ENCODE data around the gene PAX8.

Gene PAX8

DNA sequence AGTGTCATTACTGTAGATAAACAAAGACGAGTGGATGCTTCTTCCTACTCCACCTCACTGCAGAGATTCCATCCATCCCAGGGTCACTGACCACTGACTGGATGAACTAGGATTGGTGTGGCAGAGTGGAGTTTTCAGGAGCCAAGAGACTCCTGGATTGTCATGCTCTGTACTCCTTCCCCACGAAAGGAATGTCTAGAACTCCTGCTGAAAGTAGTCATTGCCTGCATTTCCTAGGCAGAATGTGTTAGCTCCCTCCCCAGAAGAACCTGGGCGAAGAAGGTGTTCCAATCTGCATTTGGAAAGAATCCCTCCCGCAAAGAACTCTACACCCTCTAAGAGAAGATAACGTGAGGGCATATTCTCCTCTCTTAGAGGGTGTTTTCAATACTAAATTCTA is 6.2 kb downstream of the PAX8 start:
- intact Hi-C loops (cut with DNase I): no loop called here
- DNase-seq: no peak

DNA sequence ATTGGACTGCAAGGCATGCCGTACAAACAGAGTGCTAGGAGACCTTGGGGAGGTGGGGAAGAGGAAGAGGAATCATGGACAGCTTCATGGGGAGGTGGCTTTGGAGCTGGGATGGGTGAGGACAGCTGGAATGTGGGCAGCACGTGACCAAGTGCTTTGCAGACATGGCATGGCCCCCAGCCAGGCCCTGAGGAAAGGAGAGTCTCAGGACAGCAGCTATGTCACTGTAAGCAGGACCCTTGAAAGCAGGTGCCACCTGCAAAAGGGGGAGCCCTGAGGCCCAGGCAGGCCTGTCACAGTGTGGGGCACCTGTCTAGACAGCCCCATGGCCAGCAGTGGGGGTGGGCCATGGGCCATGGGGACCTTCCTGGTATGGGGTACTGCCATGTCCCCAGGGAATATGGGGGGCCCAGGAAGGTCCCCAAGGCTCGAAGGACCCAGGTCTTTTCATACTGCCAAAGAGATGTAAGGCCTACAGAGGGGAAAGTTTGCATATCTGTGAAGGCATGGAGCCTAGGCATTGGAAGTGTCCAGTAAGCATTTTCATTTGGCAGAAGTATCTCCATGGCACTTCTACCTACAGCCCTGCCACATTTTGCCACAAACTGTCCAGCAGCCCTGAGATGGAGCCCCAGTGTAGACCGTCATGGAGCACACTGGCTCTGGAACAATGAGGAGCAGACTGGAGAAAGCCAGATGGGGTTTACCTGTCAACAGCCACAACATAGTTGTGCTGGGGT is 9.9 kb downstream of the PAX8 start:
- DNase-seq: no peak
- intact Hi-C loops (cut with DNase I): no loop called here

DNA sequence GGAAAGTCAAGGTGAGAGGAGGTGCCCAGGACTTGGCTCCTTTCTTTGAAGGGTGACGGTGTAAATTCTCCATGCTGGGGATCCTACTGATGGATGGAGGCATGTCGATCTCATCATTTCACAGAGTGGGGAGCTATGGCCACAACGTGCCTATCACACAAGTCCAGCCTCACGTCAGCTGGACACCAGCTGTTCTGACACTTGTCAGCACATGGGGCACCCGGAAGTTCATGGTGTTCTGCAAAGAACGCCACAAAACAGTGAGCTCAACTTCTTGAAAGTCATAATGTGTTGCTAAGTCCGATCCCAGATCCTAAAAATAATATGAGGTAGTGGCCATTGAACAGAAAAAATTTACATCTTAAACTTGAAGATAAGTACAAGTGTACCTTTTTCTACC is 12.3 kb downstream of the PAX8 start:
- intact Hi-C loops (cut with DNase I): no loop called here
- DNase-seq: no peak

DNA sequence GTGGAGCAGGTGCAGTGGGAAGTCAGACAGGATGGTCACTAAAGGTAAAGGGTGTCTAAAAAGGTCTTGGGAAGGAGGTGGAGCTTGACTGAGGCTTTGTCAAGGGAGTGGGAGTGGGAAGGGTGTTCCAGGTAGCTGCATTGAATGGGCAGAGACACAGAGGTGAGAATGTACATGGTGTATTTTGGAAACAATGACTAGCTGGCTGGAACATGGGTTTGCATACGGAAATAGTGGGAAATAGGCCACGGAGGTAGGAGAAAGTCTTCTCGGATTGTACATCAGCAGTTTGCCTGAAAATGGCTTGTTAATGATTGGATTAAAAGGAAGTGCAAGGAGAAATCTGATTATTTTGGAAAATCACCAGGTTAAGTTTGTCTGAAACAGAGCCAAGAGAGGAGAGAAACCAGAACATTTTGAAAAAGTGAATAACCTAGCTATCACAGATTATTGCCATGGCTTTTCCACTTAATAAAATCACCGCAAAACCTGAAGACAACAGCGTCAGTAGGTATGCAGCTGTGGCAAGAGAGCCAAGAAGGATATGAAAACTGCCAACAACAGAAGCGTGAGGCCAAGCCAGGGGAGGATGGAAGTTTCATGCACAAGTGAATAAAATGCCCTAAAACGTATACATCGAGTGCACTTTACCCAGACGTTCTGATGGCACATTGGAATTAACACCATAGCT is 13.9 kb downstream of the PAX8 start:
- DNase-seq: no peak
- intact Hi-C loops (cut with DNase I): no loop called here

DNA sequence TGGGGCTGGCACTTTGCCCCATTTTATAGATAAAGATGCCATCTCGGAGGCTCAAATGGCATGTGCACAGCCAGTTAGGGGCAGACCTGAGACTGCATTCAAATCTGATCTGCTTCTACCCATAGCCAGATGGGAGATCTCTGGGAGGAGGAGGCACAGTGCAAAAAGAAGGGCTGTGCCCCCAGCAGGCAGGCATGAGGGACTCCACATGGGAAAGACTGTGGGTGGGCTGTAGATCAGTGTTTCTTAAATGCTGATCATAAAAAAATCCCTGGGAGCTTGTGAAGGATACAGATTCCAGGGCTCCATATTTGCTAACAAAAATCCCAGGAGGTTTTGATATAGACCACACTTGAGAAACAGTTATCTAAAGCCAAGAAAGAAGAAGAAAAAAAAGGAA is 15.2 kb downstream of the PAX8 start:
- intact Hi-C loops (cut with DNase I): no loop called here
- no peak for DNase-seq

DNA sequence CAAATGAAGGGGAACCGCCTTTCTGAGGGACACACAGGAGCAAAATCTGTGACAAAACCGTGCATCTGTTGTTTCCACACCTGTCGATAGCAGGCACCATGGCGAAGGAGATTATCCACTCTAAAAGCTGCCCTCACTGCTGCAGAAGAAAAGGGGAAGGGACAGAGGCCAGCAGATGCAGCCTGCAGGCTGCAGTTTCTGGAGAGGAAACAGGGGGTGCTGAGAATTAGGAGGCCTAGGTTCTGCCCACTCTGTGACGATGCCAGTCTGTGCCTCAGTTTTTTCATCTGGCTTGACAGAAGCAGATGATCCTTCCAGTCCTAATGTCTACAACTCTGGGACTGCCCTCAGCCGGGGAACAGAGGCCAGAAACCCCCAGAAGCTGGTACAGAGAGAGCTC is 17.7 kb downstream of the PAX8 start:
- intact Hi-C loops (cut with DNase I): no loop called here
- DNase-seq: no peak

DNA sequence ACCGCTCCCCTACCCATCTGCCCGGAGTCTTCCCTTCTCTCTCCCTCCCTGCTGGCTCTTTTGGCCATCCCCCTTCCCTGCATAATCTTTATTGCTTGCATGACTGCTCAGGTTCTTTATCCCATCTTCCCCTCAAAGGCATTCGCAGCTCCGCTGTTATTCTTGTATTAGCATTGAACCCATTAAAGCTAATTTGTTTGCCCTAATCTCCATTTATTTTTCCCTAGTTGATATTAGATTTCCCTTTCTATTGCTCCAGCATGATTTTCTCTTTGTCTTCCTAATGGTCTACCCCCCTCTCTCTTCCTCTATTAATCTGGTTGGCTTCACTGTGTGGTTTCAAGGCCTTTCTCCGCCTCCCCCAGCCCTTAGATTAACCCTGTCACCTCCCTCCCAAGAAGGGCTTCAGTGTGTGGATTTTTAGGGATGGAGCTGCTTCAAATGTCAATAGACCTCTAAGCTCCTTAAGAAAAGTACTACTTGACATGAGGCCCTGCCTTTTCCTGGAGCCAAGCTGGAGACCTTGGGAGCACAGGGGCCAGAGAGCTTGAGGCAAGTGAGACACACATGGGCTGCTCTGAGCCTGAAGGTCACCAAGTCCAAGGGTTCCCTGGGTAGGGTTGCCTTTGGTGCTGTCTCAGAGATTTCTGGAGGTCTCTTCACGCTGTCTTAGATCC is 20.1 kb downstream of the PAX8 start:
- intact Hi-C loops (cut with DNase I): no loop called here
- DNase-seq: no peak

DNA sequence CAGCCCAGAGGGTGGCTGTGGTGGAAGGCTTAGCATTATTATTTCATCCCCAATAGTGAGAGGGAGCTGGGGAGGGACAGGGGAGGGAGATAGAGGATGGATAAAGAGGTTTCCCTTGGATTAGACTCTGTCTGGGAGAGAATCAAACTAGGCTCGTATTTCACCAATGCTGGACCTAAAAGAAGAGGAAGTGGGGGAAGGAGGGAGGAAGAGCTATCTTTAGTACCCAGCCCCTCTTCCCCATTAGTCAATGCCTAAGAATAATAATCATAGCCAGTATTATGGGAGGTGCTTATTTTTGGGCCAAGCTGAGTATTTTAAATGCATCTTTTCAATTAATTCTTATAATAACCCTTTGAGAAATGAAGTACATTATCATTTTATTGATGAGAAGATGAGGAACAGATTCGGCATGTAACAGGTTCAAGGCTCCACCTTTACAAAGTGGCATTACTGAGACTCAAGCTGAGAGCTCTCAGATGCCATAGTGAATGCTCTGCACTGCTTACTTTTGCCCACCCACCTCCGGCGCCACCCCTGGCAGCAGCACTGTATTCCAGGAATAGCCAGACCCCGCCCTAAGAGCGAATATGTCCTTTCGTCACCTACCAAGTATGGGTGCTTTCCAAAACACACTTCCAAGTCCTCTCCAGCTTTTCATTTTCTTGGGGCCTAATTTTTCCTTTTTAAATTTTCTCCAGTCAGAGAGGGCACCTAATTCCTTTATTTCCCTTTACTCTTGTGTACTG is 21.0 kb downstream of the PAX8 start:
- intact Hi-C loops (cut with DNase I): no loop called here
- no peak for DNase-seq

DNA sequence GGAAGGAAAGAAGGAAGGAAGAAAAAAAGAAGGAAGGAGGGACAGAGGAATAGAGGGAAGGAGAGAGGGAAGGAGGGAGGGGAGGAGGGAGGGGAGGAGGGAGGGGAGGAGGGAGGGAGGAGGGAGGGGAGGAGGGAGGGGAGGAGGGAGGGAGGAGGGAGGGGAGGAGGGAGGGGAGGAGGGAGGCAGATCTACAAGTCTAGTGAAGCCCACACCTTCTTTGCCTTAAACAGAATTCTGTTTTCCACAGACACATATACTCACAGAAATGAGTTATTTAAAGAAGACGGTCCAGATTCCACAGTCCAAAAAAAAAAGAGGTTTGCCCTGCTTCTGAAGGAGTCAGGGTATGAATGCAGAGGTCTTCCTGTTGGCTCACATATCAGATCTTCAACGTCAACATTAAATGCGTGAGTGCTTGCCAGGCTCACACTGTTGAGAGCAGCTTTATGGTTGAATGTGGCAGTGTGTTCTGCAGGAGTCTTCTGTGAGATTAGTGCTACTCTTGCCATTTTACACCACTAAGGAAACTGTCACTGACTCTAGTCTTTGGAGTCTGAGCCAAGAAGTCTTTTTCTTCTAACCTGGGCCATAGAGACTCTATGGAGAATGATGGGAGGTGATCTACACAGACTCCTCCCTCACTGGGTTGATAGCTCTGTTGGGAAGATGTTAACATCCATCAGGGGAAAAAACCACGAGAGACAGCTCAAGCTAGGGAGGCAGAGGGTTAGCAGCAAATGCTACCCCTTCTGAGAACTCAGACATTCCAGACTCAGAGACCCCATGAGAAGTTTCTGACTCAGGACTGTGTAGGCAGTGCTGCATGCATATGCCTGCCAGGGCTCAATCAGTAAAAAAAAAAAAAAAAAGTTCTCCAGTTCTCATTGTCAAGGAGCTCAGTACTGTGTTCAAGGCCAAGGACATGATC is 23.3 kb downstream of the PAX8 start:
- intact Hi-C loops (cut with DNase I): no loop called here

DNA sequence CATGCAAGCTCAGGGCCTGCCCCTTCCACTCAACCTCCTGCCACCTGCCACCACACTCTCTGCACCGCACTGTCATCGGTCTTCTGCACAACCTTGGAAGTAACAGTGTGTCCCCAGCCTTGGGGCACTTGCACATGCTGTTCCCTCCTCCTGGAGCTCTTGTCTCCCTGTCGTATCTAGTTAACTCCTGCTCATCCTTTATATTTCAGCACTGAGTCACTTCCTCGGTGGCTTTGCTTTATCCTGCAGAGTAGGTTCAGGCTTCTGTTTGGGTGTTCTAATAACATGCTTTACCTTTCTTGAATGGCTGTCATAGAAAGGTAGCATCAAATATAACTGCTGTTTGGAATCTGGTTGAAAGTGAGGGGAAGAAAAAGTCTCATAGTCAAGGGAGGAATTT is 25.3 kb downstream of the PAX8 start:
- DNase-seq: no peak
- intact Hi-C loops (cut with DNase I): no loop called here

More for the DNA sequence above, 23.3 kb downstream of the PAX8 start:
- DNase-seq: no peak

DNA sequence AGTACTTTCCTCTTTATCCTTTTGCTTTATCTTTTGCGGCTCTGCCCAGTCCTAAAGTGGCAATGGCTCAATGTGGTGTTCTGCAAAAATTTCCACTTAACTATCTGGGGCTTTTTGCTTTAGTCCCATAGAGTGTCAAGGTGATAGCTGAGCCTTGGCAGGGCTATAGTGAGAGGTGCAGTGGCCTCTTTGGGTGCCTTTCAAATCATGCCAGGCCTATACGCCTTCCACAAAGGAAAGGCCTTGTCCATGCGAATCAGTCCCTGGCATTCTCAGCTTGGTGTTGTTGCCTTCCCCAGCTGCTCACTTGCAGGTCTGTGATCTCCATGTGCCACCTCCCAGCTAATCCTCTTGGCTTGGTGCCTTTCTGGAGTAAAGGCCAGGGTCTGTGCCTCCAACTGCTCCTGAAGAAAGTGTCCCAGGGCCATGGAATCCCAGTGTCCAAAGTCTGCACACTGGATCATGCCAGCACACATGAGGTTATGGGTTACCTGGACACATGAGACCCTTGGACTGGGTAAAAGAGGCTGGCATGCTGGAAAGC is 26.6 kb downstream of the PAX8 start:
- intact Hi-C loops (cut with DNase I): no loop called here
- DNase-seq: no peak

DNA sequence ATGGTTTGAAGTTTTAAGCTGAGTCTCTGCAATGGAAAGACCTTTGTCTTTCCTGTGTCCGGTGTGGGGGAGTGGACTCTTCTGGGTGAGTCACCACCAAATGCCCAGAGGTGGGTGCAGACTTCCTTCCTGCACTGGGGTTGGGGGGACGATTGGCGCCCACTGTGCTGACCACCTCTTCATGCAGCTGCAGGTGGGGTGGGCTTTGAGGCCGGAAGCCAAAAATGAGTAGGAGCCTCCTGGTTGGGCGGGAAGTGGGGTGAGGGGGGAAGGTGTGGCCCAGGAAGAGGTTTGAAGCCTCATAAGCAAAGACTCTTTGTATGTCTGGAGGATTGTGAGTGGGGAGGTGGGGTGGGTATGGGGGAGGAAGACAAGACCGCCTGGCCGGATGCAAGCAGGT is 27.6 kb downstream of the PAX8 start:
- DNase-seq: no peak
- intact Hi-C loops (cut with DNase I): no loop called here

DNA sequence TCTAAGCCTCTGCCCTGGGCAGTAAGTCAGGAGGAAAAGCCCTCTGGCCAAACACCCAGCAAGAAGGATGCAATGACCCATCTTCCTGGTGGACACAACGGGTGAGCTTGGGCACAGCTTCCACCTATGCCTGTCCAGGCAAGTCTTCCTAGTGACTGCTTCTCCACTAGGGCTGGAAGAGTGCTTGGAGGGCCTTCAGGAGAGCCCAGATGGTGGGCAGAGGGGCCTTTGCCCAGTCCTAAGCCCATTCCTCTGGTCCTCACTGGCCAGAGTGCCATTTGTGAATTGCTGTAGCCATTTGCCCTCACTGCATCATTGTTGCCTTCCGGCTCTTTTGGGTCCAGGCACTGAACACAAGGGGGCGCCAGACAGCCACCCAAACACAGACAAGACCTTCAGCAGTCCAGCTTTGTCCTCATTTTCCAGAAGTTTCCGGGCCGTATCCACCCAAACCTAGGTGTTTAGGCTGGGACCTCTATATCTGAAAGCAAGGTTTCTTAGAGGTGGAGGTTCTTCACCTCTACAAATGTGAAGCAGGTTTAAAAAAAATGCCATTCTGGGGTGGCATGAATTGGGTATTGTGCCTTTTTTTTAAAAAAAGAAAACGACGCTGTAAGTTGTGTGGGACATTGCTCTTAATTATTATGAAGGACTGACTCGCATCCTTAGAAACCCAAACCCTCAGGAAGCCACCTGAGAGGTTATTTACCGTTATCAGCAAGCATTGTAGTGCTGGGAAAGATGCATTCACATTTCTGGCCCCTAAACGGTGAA is 29.5 kb downstream of the PAX8 start:
- intact Hi-C loops (cut with DNase I): loop anchor here (2.0 to 5.0 kb wide), 2 partner anchors 47 to 122 kb away; no protein-coding TSS in a partner anchor
- DNase-seq: peak in 9 of 10 donors; percentile 58 to 96 (median 75)

DNA sequence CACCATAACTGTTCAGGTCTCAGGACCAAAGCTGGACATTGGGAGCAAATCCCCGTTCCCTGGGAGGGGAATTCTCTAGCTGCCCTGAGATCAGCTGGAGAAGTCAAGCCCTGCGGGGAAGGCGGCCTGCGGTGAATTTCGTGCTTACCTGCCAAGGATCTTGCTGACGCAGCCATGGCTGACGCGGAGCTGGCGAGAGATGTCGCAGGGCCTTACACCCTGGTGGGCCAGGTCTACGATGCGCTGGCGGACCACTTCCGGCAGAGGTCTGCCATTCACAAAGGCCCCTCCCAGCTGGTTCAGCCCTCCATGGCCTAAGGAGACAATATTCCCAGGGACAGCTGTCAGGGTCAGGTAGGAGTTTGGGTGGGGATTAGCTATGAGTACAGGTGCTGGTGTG is 32.1 kb downstream of the PAX8 start:
- intact Hi-C loops (cut with DNase I): loop anchor here (5.0 kb wide), 1 partner anchor 44 kb away; no protein-coding TSS in a partner anchor
- DNase-seq: no peak

DNA sequence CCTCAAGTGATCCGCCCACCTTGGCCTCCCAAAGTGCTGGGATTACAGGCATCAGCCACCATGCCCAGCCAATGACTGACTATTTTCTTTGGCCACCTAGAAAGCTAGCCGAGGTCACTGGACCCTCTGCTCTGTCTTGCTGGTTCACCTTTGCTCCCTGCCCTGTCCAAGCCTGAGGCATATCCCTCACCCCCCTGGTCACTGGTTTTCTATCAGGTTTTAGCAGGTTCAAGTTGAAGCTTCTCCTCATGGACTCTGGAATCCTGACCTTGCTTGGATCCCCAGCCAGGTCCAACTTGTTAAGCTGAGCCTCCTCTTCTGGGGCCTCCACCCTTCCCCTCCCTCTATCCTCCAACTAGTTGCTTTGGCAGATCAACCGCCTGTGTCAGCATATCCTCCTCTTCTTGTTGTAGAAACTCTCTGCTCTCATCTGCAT is 33.4 kb downstream of the PAX8 start:
- DNase-seq: no peak
- intact Hi-C loops (cut with DNase I): loop anchor here (5.0 kb wide), 1 partner anchor 43 kb away; no protein-coding TSS in a partner anchor

DNA sequence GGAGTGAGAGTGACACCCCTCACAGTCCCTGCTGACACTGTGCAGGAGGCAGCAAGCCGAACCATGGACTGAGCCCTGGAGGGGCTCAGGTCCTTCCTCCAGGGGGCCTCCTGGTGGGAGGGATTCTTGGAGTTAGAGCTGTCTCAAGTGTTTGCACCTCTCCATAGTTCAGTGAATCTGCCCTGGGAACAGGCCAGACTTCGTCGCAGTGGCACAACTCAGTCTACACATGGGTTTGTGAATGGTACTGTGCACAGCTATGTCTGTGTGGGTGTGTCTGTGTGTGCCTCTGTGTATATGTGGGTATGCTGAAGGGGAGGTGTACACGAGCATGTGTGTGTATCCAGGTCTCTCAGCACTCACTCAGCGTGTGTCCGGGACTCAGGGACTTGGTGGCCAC is 36.4 kb downstream of the PAX8 start:
- DNase-seq: no peak
- intact Hi-C loops (cut with DNase I): no loop called here

DNA sequence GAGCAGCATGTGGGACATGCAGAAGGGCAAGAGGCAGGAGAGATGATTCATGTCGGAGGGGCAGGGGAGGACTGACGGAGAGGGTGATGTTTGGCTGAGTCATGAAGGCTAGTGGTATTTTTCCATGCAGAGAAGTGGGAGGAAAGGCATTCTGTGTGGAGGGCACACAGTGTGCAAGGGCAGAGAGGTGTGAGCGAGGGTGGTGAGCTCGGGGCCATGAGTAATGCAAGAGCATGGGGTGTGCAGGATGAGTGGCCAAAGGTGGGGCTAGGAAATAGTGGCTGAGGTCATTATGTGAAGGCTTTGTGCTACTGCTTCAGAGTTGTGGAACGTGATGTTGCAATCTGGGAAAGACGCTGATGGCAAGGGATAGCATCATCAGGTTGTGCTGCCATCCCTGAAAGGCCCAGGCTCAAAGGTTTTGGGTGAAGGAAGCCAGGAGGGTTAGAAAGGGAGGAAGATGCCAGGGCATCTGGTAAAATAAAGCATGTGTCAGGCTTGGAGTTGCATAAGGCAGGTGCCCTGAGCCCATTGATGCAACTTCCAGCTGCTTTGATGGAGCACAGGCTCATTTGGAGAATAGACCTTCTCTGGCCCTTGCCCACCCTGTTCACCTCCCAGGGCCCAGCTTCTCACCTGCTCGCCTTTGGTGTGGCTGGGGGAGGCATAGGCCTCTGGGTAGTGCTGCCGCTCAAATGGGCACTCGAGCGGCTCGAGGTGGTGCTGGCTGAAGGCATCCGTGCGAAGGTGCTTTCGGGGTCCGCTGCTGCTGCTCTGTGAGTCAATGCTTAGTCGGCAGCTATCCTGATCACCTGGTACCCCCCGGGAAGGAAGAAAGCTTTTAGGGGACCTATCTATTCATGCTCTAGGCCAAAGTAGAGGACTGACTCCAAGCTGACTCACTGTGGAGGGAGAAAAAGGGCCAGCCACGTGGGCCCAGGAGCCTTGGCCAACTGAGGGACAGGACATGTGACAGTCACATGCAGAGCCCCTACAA is 37.5 kb downstream of the PAX8 start:
- intact Hi-C loops (cut with DNase I): no loop called here
- DNase-seq: peak in 5 of 10 donors; percentile 14 to 89 (median 45)
